ENCODE data around the gene GLRX3.
A peak's percentile ranks its signal among the peaks of the same experiment; 100 is the strongest.
"Not testable (repeated sequence)": the region's sequence is repeated elsewhere in the genome, so short reads cannot be mapped to it uniquely, and the experiment has no call there.

Gene GLRX3

DNA sequence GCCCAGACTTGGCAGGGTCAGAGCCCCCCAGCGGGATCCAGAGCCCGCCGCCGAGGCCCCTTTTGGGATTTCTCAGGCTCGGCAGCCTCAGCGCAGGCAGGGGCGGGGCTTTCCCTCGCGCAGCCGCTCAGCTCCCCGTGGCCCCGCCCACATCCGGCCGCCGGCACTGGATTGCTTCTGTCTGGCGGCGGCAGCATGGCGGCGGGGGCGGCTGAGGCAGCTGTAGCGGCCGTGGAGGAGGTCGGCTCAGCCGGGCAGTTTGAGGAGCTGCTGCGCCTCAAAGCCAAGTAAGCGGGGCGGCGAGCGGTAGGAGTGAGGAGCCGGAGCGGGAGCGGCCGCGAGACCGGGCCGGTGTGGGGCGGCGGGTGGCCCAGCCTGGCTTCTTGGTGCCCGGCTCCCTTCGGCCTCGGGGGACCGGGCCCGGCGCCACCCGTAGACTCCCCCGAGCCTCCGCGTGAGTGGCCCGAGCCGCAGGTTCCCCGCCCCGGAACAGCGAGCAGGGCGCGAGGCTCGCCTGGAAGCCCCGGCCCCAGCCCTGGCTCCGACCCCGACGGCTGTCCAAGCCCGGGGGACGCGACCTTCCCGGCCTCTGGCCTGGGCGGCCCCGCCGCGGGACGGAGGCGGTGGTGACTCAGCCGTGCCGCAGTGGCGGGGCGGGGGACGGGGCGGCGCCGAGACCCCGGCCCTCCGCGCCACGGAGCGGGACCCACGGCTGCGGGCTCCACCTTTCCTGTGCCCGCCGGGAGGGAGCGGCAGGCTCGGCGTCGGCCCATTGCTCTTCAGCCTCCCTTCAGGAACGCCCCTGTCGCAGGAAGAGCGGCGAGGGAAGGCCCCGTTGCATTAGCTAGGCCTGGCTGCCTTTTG lies at the start of gene GLRX3:
Gene GLRX3 (plus strand): TSS at position 166 of the 864 bp plus-strand sequence. CDS start 30 bp downstream, at position 196.
- H3F3A ChIP-seq (ENCODE audit: insufficient read depth), result no peaks in the 10 kb centered on the region
- peak within 1 kb of the TSS; percentile 77 for H3K4me2 ChIP-seq (ENCODE audit: low read depth, low read length, poor library complexity, severe bottlenecking)
- peaks cover 52% of the 10 kb centered on the region for H3K79me2 ChIP-seq (ENCODE audit: insufficient read depth, low read length)
- peak within 1 kb of the TSS; percentile 69 for H2AFZ ChIP-seq (ENCODE audit: low read depth, low read length, severe bottlenecking)
- H4K20me1 ChIP-seq (ENCODE audit: low read depth, low read length), result no peaks in the 10 kb centered on the region; the same call in 1 of the 2 replicates
- H3K36me3 ChIP-seq (ENCODE audit: low read length), result no peaks in the 10 kb centered on the region
- no peak for TF ChIP-seq EZH2phosphoT487 (conservative IDR thresholded peaks at IDR 0.05; ENCODE audit: low read length)
- TF ChIP-seq, protein P1, sequence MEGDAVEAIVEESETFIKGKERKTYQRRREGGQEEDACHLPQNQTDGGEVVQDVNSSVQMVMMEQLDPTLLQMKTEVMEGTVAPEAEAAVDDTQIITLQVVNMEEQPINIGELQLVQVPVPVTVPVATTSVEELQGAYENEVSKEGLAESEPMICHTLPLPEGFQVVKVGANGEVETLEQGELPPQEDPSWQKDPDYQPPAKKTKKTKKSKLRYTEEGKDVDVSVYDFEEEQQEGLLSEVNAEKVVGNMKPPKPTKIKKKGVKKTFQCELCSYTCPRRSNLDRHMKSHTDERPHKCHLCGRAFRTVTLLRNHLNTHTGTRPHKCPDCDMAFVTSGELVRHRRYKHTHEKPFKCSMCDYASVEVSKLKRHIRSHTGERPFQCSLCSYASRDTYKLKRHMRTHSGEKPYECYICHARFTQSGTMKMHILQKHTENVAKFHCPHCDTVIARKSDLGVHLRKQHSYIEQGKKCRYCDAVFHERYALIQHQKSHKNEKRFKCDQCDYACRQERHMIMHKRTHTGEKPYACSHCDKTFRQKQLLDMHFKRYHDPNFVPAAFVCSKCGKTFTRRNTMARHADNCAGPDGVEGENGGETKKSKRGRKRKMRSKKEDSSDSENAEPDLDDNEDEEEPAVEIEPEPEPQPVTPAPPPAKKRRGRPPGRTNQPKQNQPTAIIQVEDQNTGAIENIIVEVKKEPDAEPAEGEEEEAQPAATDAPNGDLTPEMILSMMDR (IDR thresholded peaks at IDR 0.05; ENCODE audit: insufficient read depth, low read length, poor library complexity, severe bottlenecking), result no peak
- H3K9me3 ChIP-seq (ENCODE audit: insufficient read depth, low read length), result no peaks in the 10 kb centered on the region
- H3K9ac ChIP-seq (ENCODE audit: low read length), result peak within 1 kb of the TSS; percentile 92
- peak within 1 kb of the TSS; percentile 55 for H3K27ac ChIP-seq (ENCODE audit: low read depth, low read length)
- no peaks in the 10 kb centered on the region for H3K27me3 ChIP-seq (ENCODE audit: low read length)
- H3K9me2 ChIP-seq (replicated peaks; ENCODE audit: insufficient read depth, low read length), result no peaks in the 10 kb centered on the region
- peak within 1 kb of the TSS; percentile 90 for H3K4me3 ChIP-seq (ENCODE audit: insufficient read depth, low read length, poor library complexity, severe bottlenecking)

DNA sequence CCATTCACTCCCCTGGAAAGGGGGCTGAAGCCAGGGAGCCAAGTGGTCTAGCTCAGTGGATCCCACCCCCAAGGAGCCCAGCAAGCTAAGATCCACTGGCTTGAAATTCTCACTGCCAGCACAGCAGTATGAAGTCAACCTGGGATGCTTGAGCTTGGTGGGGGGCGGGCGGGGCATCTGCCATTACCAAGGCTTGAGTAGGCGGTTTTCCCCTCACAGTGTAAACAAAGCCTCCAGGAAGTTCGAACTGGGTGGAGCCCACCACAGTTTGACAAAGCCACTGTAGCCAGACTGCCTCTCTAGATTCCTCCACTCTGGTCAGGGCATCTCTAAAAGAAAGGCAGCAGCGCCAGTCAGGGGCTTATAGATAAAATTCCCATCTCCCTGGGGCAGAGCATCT lies 45.6 kb upstream of the GLRX3 start:
- not testable (repeated sequence) for H3K9ac ChIP-seq (ENCODE audit: low read length); H3K36me3 ChIP-seq (ENCODE audit: low read length); H3K9me2 ChIP-seq (replicated peaks; ENCODE audit: insufficient read depth, low read length); H3K79me2 ChIP-seq (ENCODE audit: insufficient read depth, low read length); H3K27me3 ChIP-seq (ENCODE audit: low read length); H3F3A ChIP-seq (ENCODE audit: insufficient read depth); H3K9me3 ChIP-seq (ENCODE audit: insufficient read depth, low read length); H3K4me2 ChIP-seq (ENCODE audit: low read depth, low read length, poor library complexity, severe bottlenecking); H3K4me3 ChIP-seq (ENCODE audit: insufficient read depth, low read length, poor library complexity, severe bottlenecking); H3K27ac ChIP-seq (ENCODE audit: low read depth, low read length); H2AFZ ChIP-seq (ENCODE audit: low read depth, low read length, severe bottlenecking); H4K20me1 ChIP-seq (ENCODE audit: low read depth, low read length)

DNA sequence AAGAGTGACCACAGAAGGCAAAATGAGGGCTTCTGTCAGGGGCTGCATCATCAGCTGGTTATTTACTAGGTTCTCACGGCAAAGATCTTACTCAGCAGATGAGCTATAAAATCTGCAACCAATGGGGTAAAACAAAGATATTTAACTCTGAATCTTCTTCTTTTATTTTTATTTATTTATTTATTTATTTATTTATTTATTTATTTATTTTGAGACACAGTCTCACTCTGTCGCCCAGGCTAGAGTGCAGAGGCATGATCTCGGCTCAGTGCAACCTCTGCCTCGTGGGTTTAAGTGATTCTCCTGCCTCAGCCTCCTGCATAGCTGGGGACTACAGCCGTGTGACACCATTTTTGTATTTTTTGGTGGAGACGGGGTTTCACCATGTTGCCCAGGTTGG lies 36.8 kb upstream of the GLRX3 start:
- no peaks in the 10 kb centered on the region for H3K79me2 ChIP-seq (ENCODE audit: insufficient read depth, low read length)
- H3K9ac ChIP-seq (ENCODE audit: low read length), result no peak overlapping the region
- no peak overlapping the region for H3K4me3 ChIP-seq (ENCODE audit: insufficient read depth, low read length, poor library complexity, severe bottlenecking)
- H3F3A ChIP-seq (ENCODE audit: insufficient read depth), result no peaks in the 10 kb centered on the region
- 0 out of 2 replicates have a peak, but pooled peaks cover 6% of the 10 kb centered on the region for H3K36me3 ChIP-seq (ENCODE audit: low read length)
- H3K9me3 ChIP-seq (ENCODE audit: insufficient read depth, low read length), result no peaks in the 10 kb centered on the region
- no peak overlapping the region for H3K4me2 ChIP-seq (ENCODE audit: low read depth, low read length, poor library complexity, severe bottlenecking)
- no peak overlapping the region for H2AFZ ChIP-seq (ENCODE audit: low read depth, low read length, severe bottlenecking)
- TF ChIP-seq, protein P1 (IDR thresholded peaks at IDR 0.05; ENCODE audit: insufficient read depth, low read length, poor library complexity, severe bottlenecking), result no peak
- no peak for TF ChIP-seq EZH2phosphoT487 (conservative IDR thresholded peaks at IDR 0.05; ENCODE audit: low read length)
- H4K20me1 ChIP-seq (ENCODE audit: low read depth, low read length), result no peaks in the 10 kb centered on the region
- H3K9me2 ChIP-seq (replicated peaks; ENCODE audit: insufficient read depth, low read length), result no peaks in the 10 kb centered on the region
- H3K27ac ChIP-seq (ENCODE audit: low read depth, low read length), result no peak overlapping the region
- no peaks in the 10 kb centered on the region for H3K27me3 ChIP-seq (ENCODE audit: low read length)

DNA sequence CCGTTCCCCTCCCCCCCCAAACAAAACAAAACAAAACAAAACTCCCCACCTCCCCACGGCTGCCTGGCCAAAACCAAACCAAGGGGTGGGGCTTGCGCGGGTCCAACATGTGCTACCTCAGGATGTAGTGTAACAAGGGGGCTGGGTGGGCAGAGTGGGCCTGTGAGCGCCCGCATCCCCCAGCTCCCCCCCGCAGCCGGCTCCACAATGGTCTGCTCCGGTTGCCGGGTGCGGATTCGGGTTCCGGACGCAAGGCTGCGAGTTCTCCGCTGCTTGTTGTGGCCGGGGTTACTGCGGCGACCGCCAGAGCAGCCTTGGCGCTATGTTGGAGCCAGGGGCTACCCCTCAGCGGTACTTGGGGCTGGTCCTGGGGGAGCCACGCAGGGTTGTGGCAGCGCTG lies 30.5 kb upstream of the GLRX3 start:
- no peaks in the 10 kb centered on the region for H3K9me3 ChIP-seq (ENCODE audit: insufficient read depth, low read length)
- no peaks in the 10 kb centered on the region for H3F3A ChIP-seq (ENCODE audit: insufficient read depth)
- H3K27ac ChIP-seq (ENCODE audit: low read depth, low read length), result no peak overlapping the region
- H3K4me2 ChIP-seq (ENCODE audit: low read depth, low read length, poor library complexity, severe bottlenecking), result no peak overlapping the region
- TF ChIP-seq EZH2phosphoT487 (conservative IDR thresholded peaks at IDR 0.05; ENCODE audit: low read length), result no peak
- TF ChIP-seq, protein P1 (IDR thresholded peaks at IDR 0.05; ENCODE audit: insufficient read depth, low read length, poor library complexity, severe bottlenecking), result no peak
- no peaks in the 10 kb centered on the region for H3K9me2 ChIP-seq (replicated peaks; ENCODE audit: insufficient read depth, low read length)
- H2AFZ ChIP-seq (ENCODE audit: low read depth, low read length, severe bottlenecking), result no peak overlapping the region
- no peak overlapping the region for H3K9ac ChIP-seq (ENCODE audit: low read length)
- H3K79me2 ChIP-seq (ENCODE audit: insufficient read depth, low read length), result peaks cover 13% of the 10 kb centered on the region; the same call in 1 of the 2 replicates
- H4K20me1 ChIP-seq (ENCODE audit: low read depth, low read length), result no peaks in the 10 kb centered on the region; the same call in 1 of the 2 replicates
- H3K36me3 ChIP-seq (ENCODE audit: low read length), result no peaks in the 10 kb centered on the region
- H3K27me3 ChIP-seq (ENCODE audit: low read length), result no peaks in the 10 kb centered on the region
- H3K4me3 ChIP-seq (ENCODE audit: insufficient read depth, low read length, poor library complexity, severe bottlenecking), result no peak overlapping the region

DNA sequence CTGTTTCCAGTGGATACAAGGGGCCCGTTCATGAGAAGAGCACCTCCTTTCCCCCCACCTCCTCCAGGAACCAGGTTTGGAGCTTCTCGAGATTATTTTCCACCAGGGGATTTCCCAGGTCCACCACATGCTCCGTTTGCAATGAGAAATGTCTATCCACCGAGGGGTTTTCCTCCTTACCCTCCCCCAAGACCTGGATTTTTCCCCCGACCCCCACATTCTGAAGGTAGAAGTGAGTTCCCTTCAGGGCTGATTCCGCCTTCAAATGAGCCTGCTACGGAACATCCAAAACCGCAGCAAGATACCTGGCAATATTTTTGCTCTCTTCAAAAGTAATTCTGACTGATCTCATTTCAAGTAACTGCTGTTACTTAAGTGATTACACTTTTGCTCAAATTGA lies 28.0 kb upstream of the GLRX3 start:
- H3K4me2 ChIP-seq (ENCODE audit: low read depth, low read length, poor library complexity, severe bottlenecking), result peak overlapping the region; percentile 80
- not testable (repeated sequence) for H3K27me3 ChIP-seq (ENCODE audit: low read length); H2AFZ ChIP-seq (ENCODE audit: low read depth, low read length, severe bottlenecking); H3K9me2 ChIP-seq (replicated peaks; ENCODE audit: insufficient read depth, low read length); H3K9me3 ChIP-seq (ENCODE audit: insufficient read depth, low read length); H3K4me3 ChIP-seq (ENCODE audit: insufficient read depth, low read length, poor library complexity, severe bottlenecking); H3K9ac ChIP-seq (ENCODE audit: low read length); H3K36me3 ChIP-seq (ENCODE audit: low read length); H3K27ac ChIP-seq (ENCODE audit: low read depth, low read length); H4K20me1 ChIP-seq (ENCODE audit: low read depth, low read length); H3F3A ChIP-seq (ENCODE audit: insufficient read depth)
- H3K79me2 ChIP-seq (ENCODE audit: insufficient read depth, low read length), result peaks cover 17% of the 10 kb centered on the region; the same call in 1 of the 2 replicates
